HG02852 (cell line): ENCODE results near the gene FBN2.

Source experiments
- ATAC-seq: cut with Tn5 transposase; IDR thresholded peaks from one replicate; pipeline ENCODE4 v1.9.1; 2021; ENCODE audit warnings: mild to moderate bottlenecking, moderate library complexity; ENCODE audit not compliant: unreplicated experiment

The FBN2 gene

DNA sequence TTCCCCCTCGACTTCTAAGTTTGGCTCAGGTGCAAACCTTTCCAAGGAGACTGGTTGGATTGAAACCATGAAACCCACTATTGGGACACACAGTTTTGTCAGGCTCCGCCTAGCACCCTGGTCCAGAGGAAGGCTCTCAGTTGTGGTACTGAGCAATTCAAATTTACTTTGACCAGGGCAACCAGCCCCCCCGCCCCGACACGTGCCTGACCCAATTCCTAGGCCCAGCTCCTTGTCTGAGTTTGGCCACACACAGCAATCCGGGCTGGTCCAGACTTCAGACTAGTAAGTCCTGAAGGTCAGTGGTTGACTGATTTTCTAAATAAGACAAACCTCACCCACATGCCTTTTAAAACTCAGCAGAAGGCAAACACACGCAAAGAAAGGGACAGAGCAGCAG is 321.8 kb downstream of the FBN2 start:
- ATAC-seq: no peak

- no peak for ATAC-seq
Observed at GRCh38 chr5:128213833-128214232, 324.2 kb downstream of the FBN2 start.

DNA sequence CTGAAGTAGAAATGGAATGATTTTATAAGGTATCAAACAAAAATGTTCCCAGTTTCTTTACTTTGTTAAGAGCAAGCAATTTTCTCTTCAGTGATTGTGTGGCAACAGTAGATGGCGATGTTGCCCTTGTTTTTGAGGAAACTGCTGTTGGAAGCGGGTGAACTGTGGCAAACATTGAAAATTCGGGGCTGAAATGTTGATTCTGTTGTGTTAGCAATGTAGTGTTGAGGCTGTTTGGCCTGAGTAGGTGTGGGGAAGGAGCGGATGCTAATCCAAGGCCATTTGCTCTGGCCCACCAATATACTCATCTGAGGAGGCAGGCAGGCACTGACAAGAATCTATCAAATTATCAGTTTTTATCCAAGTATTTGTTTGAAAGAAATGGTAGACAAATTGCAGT is 324.7 kb downstream of the FBN2 start:
- peak; percentile 62 for ATAC-seq

DNA sequence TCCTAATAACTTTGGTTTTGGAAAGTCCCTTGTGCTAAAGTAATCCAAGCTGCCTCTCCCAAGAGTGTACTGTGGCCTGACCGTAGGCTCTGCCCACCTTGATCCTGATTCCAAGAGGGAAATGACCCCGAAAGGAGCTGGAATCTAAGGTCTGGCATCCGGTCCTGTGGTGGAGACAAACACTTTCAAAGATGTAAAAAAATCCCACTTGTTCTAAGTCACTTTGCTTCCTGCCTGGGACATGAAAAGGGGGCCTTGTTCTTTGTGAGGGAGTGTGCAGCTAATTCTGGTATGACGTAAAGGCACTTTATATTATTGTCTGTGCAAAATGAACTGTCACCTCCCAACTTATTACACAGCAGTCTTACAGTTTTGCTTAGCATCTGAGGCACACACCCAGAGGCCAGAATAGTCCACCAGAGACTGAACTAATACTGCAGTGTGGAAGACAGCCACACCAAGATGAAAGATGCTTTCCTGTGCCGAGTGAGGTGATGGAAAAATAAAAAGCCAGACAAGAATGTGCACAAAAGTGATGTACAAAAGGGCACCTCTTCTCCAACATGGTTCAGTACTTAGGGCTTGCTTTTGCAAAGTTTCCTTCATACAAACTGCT is 325.7 kb downstream of the FBN2 start:
- ATAC-seq: no peak

- ATAC-seq: no peak
Observed at GRCh38 chr5:128208436-128208835, 329.6 kb downstream of the FBN2 start.
